AML-193 (cell line): Measurements from ENCODE around the gene APLF.
"Not testable (repeated sequence)": the region's sequence is repeated elsewhere in the genome, so short reads cannot be mapped to it uniquely, and the experiment has no call there.

ENCODE experiments used
- DNase-seq, 2 experiments: peaks; one replicate each; lab custom pipeline; 2025; lab: John Stamatoyannopoulos, UW

The APLF gene

GRCh38 chr2:68529651-68530050, 62.3 kb downstream of the APLF start:
- DNase-seq, result not testable (repeated sequence)

GRCh38 chr2:68536000-68536399, 68.6 kb downstream of the APLF start:
- peak; percentile 37 to 39 for DNase-seq

- DNase-seq, result no peak
Observed at GRCh38 chr2:68537011-68537410, 69.6 kb downstream of the APLF start.

GRCh38 chr2:68537809-68538208, 70.4 kb downstream of the APLF start:
- peak; percentile 19 to 40 for DNase-seq

GRCh38 chr2:68544811-68545210, 77.4 kb downstream of the APLF start:
- DNase-seq, result no peak

GRCh38 chr2:68548396-68548795, 81.0 kb downstream of the APLF start:
- DNase-seq, result no peak

- DNase-seq, result no peak
Observed at GRCh38 chr2:68553098-68553497, 85.7 kb downstream of the APLF start.

GRCh38 chr2:68555425-68556206, 88.2 kb downstream of the APLF start:
- DNase-seq, result not testable (repeated sequence)

- DNase-seq, result no peak
Observed at GRCh38 chr2:68556381-68556780, 89.0 kb downstream of the APLF start.

- no peak for DNase-seq
Observed at GRCh38 chr2:68558576-68558975, 91.2 kb downstream of the APLF start.

GRCh38 chr2:68559692-68560091, 92.3 kb downstream of the APLF start:
- DNase-seq, result no peak

GRCh38 chr2:68560545-68560944, 93.2 kb downstream of the APLF start:
- DNase-seq, result no peak

GRCh38 chr2:68561372-68561771, 94.0 kb downstream of the APLF start:
- DNase-seq, result no peak

- DNase-seq, result no peak
Observed at GRCh38 chr2:68562934-68563333, 95.5 kb downstream of the APLF start.

GRCh38 chr2:68564426-68564825, 97.0 kb downstream of the APLF start:
- DNase-seq, result no peak

- DNase-seq, result no peak
Observed at GRCh38 chr2:68565273-68565672, 97.9 kb downstream of the APLF start.

GRCh38 chr2:68565858-68566257, 98.5 kb downstream of the APLF start:
- no peak for DNase-seq

- no peak for DNase-seq
Observed at GRCh38 chr2:68566362-68566761, 99.0 kb downstream of the APLF start.

GRCh38 chr2:68568116-68568515, 100.7 kb downstream of the APLF start:
- no peak for DNase-seq

- no peak for DNase-seq
Observed at GRCh38 chr2:68569604-68570003, 102.2 kb downstream of the APLF start.

- not testable (repeated sequence) for DNase-seq
Observed at GRCh38 chr2:68570434-68570833, 103.0 kb downstream of the APLF start.

- no peak for DNase-seq
Observed at GRCh38 chr2:68574202-68574791, 106.9 kb downstream of the APLF start.

- DNase-seq, result no peak
Observed at GRCh38 chr2:68577183-68577582, 109.8 kb downstream of the APLF start.

GRCh38 chr2:68579689-68580088, 112.3 kb downstream of the APLF start:
- DNase-seq, result no peak
